Glutamatergic neuron (in vitro differentiated cells): ENCODE results near the gene NAA80. TPM values are rescaled to one million over a fixed set of nuclear protein-coding genes. Genes with fewer than 3 reads are reported as not detected.
A peak's percentile ranks its signal among the peaks of the same experiment; 100 is the strongest.

ENCODE experiments used
- DNase-seq: peaks from one replicate; pipeline ENCODE4 v3.0.0; 2022
- H3K27ac Mint-ChIP-seq: one replicate; pipeline ENCODE4 v1.8.0; 2020; ENCODE audit warnings: mild to moderate bottlenecking, mixed read lengths, inconsistent platforms; ENCODE audit not compliant: unreplicated experiment
- H3K27me3 Mint-ChIP-seq: one replicate; pipeline ENCODE4 v1.8.0; 2020; ENCODE audit warnings: mild to moderate bottlenecking, moderate library complexity, mixed read lengths, inconsistent platforms; ENCODE audit not compliant: unreplicated experiment
- H3K36me3 Mint-ChIP-seq: one replicate; pipeline ENCODE4 v1.8.0; 2020; ENCODE audit warnings: mild to moderate bottlenecking, mixed read lengths, inconsistent platforms; ENCODE audit not compliant: unreplicated experiment
- H3K4me1 Mint-ChIP-seq: one replicate; pipeline ENCODE4 v1.8.0; 2020; ENCODE audit warnings: mild to moderate bottlenecking, low read depth, mixed read lengths, inconsistent platforms; ENCODE audit not compliant: unreplicated experiment
- H3K4me3 Mint-ChIP-seq: one replicate; pipeline ENCODE4 v1.8.0; 2020; ENCODE audit warnings: mild to moderate bottlenecking, mixed read lengths, inconsistent platforms; ENCODE audit not compliant: unreplicated experiment
- H3K9me3 Mint-ChIP-seq: one replicate; pipeline ENCODE4 v1.8.0; 2020; ENCODE audit warnings: mild to moderate bottlenecking, moderate library complexity, mixed read lengths, inconsistent platforms; ENCODE audit not compliant: unreplicated experiment
- long read RNA-seq: library from polyadenylated mRNA; unstranded; transcript quantifications from one replicate; pipeline ENCODE4 v2.0.0, GENCODE V29; 2020; ENCODE audit not compliant: unreplicated experiment
- total RNA-seq: library from RNA; stranded (reverse); fragmentation: NEBNext Ultra II Directional; extraction: Animal tissue kit (Norgen Biotek cat#: 25700); gene quantifications from one replicate; pipeline ENCODE4 v1.2.1, GENCODE V29; 2021; ENCODE audit not compliant: unreplicated experiment
- TF ChIP-seq, protein P1 (sequence below): fragments of 200-600 bp; sonication (generic); IDR thresholded peaks from one replicate; pipeline ENCODE4 v1.5.0; 2021; ENCODE audit not compliant: partially characterized antibody, unreplicated experiment

NAA80 gene
- total RNA-seq, result 13.3 TPM
- long read RNA-seq, partial matches to known transcripts, result 0 of 4 reads
- long read RNA-seq, other reads (novel, unspliced or antisense), result 1 of 4 reads

- TF ChIP-seq, protein P1, sequence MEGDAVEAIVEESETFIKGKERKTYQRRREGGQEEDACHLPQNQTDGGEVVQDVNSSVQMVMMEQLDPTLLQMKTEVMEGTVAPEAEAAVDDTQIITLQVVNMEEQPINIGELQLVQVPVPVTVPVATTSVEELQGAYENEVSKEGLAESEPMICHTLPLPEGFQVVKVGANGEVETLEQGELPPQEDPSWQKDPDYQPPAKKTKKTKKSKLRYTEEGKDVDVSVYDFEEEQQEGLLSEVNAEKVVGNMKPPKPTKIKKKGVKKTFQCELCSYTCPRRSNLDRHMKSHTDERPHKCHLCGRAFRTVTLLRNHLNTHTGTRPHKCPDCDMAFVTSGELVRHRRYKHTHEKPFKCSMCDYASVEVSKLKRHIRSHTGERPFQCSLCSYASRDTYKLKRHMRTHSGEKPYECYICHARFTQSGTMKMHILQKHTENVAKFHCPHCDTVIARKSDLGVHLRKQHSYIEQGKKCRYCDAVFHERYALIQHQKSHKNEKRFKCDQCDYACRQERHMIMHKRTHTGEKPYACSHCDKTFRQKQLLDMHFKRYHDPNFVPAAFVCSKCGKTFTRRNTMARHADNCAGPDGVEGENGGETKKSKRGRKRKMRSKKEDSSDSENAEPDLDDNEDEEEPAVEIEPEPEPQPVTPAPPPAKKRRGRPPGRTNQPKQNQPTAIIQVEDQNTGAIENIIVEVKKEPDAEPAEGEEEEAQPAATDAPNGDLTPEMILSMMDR, result no peak
- peak within 1 kb of the TSS; percentile 93 for H3K4me3 Mint-ChIP-seq
- peak within 1 kb of the TSS; percentile 91 for H3K27ac Mint-ChIP-seq
- no peaks in the 10 kb centered on the region for H3K36me3 Mint-ChIP-seq
- peaks cover 8% of the 10 kb centered on the region for H3K4me1 Mint-ChIP-seq
- H3K27me3 Mint-ChIP-seq, result peaks cover 16% of the 10 kb centered on the region
- peak; percentile 98 for DNase-seq
- peaks cover 3% of the 10 kb centered on the region for H3K9me3 Mint-ChIP-seq
Observed at GRCh38 chr3:50298836-50299637, at the start of gene NAA80, which contains the start of gene HYAL3. TSS of gene NAA80 (minus strand) at chr3:50299405. CDS start at chr3:50297463, 1,942 bp downstream. TSS of gene HYAL3 (minus strand) at chr3:50299405. CDS start at chr3:50295602, 3,803 bp downstream.

DNA sequence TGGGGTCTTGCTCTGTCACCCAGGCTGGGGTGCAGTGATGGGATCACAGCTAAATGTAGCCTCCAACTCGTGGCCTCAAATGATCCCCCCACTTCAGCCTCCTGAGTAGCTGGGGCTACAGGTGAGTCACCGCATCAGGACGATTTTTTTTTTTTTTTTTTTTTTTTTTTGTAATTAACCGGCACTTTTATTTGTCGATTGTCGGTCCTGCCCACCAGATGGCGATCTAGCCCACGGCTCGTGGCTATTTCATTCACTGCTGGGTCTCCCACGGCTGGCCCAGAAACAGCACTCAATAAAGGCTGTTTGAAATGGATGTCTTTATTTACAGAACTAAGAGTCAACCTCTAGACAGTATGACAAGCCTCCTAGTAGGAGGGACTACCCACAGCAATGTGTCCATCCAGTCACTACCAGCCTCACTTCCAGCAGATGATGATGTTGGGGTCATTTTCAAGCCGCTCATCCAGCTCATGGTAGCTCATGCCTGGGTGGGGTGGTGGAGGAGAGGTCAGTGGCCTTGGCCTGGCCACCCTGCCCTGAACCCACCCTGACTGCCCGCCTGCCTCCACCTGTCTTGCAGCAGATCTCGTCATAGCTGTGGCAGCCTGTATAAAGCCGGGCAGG, 48.1 kb upstream of the NAA80 start:
- H3K36me3 Mint-ChIP-seq, result no peaks in the 10 kb centered on the region
- no peak overlapping the region for H3K4me3 Mint-ChIP-seq
- H3K4me1 Mint-ChIP-seq, result peaks cover 12% of the 10 kb centered on the region
- TF ChIP-seq, protein P1, result peak; percentile 66
- peaks cover 7% of the 10 kb centered on the region for H3K27me3 Mint-ChIP-seq
- DNase-seq, result peak; percentile 73
- H3K9me3 Mint-ChIP-seq, result peaks cover 7% of the 10 kb centered on the region
- no peak overlapping the region for H3K27ac Mint-ChIP-seq

DNA sequence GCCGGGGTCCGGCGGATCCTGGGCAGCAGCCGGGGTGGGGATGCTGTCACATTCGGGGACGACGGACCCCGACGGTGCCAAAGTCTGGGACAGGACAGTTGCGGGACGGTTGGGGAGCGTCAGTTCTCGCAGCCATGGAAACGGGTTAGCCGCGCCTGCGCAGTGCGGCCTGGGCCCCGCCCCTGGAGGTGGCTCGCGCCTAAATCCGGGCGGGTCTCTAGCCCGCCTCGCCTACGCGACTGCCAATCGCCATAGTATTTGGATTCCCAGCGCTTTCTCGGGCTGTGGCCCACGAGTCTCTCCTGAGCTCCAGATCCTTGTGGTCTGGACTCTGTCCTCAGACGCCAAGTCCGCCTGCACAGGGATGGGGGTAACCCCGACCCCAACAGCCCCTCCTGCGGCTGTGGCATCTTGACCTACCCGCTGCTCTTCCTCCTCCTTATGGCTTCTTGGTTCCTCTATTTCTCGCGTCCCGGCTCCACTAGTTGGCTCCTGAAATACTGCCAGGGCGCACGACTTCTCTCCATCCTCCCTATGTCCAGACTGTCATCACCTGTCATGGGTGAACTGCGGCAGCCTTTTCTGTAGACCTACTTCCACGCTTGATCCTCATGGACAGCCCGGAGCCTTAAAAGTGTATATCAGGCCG, 46.5 kb upstream of the NAA80 start, which contains the start of gene ZMYND10:
Gene ZMYND10, minus strand, starts transcription at position 147 of the 649 bp plus-strand sequence. CDS start 153 bp downstream, outside the sequence.
- TF ChIP-seq, protein P1, result no peak
- Mint-ChIP-seq H3K4me1 (peaks cover 7% of the 10 kb centered on the region), H3K36me3 (no peaks in the 10 kb centered on the region), H3K27ac (no peak within 1 kb of the TSS), H3K9me3 (peaks cover 7% of the 10 kb centered on the region), H3K4me3 (peak within 1 kb of the TSS; percentile 90), H3K27me3 (peaks cover 12% of the 10 kb centered on the region)
- DNase-seq, result peak; percentile 62

DNA sequence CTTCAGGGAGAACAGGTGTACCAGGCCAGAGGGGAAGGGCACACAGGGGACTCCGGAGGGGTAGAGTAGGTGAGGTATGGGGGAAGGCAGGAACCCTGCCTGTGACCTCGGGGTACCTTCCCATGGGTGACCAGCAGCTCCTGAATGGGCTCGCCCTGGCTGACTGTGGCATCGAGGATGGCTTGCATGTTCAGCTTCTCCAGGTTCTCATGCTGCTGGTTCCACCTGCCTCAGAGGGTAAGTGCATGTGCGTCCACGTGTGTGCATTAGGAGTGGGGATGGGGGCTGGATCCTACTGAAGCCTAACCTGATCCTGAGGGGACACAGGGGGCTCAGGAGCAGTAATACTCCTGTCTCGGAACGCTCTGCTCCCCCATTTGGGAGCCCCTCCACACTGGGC, 45.8 kb upstream of the NAA80 start:
- Mint-ChIP-seq H3K9me3 (peaks cover 5% of the 10 kb centered on the region), H3K4me1 (peaks cover 4% of the 10 kb centered on the region), H3K36me3 (no peaks in the 10 kb centered on the region), H3K27ac (no peak overlapping the region), H3K27me3 (peaks cover 13% of the 10 kb centered on the region), H3K4me3 (no peak overlapping the region)
- TF ChIP-seq, protein P1, result no peak
- DNase-seq, result no peak
